ENCODE results near the gene LAPTM5. TPM values are rescaled to one million over a fixed set of nuclear protein-coding genes. Genes with fewer than 3 reads are reported as not detected.

Gene LAPTM5
- total RNA-seq, 1 donor from 2014 or later: not detected

GRCh38 chr1:30799233-30799511, 41.6 kb upstream of the LAPTM5 start:
- Mint-ChIP-seq H3K9me3 (no peaks in the 10 kb centered on the region), H3K27me3 (ENCODE audit: insufficient read depth, low read depth) (peaks cover 21% of the 10 kb centered on the region), H3K4me3 (peak overlapping the region; percentile 27), H3K27ac (peak overlapping the region; percentile 74), H3K36me3 (no peaks in the 10 kb centered on the region), H3K4me1 (peaks cover 44% of the 10 kb centered on the region)
- H3K36me3 ChIP-seq: no peaks in the 10 kb centered on the region
- H3K4me3 ChIP-seq: no peak overlapping the region
- no peak overlapping the region for H3K27ac ChIP-seq
- no peaks in the 10 kb centered on the region for H4K20me1 ChIP-seq (ENCODE audit: low read depth)
- DNase-seq (ENCODE audit: low spot score): no peak
- H3F3A ChIP-seq (ENCODE audit: low read depth): peaks cover 9% of the 10 kb centered on the region
- no peak overlapping the region for H2AFZ ChIP-seq (replicated peaks)
- H3K9ac ChIP-seq: no peak overlapping the region
- no peaks in the 10 kb centered on the region for H3K79me2 ChIP-seq (ENCODE audit: low read depth)
- no peaks in the 10 kb centered on the region for H3K9me3 ChIP-seq (ENCODE audit: low read depth)
- no peak for TF ChIP-seq EZH2phosphoT487 (IDR thresholded peaks at IDR 0.05)
- TF ChIP-seq EZH2 (IDR thresholded peaks at IDR 0.05): no peak
- no peak for TF ChIP-seq CTCF (IDR thresholded peaks at IDR 0.05)
- H3K4me2 ChIP-seq: no peak overlapping the region
- no peaks in the 10 kb centered on the region for H3K27me3 ChIP-seq
- peaks cover 12% of the 10 kb centered on the region for H3K4me1 ChIP-seq

- no peaks in the 10 kb centered on the region for H3K9me3 Mint-ChIP-seq
- Histone ChIP-seq H3K4me1 (peaks cover 7% of the 10 kb centered on the region), H3K79me2 (ENCODE audit: low read depth) (no peaks in the 10 kb centered on the region), H2AFZ (replicated peaks) (no peak overlapping the region), H3K27ac (no peak overlapping the region), H3K9me3 (ENCODE audit: low read depth) (no peaks in the 10 kb centered on the region), H3K4me3 (no peak overlapping the region), H4K20me1 (ENCODE audit: low read depth) (no peaks in the 10 kb centered on the region), H3K36me3 (no peaks in the 10 kb centered on the region), H3F3A (ENCODE audit: low read depth) (peaks cover 3% of the 10 kb centered on the region), H3K27me3 (no peaks in the 10 kb centered on the region), H3K9ac (no peak overlapping the region), H3K4me2 (no peak overlapping the region)
- H3K27me3 Mint-ChIP-seq (ENCODE audit: insufficient read depth, low read depth): peaks cover 20% of the 10 kb centered on the region
- no peak for DNase-seq (ENCODE audit: low spot score)
- no peak overlapping the region for H3K4me3 Mint-ChIP-seq
- TF ChIP-seq EZH2 (IDR thresholded peaks at IDR 0.05) (no peak), EZH2phosphoT487 (IDR thresholded peaks at IDR 0.05) (no peak), CTCF (IDR thresholded peaks at IDR 0.05) (no peak)
- peak overlapping the region; percentile 74 for H3K27ac Mint-ChIP-seq
- H3K36me3 Mint-ChIP-seq: no peaks in the 10 kb centered on the region
- H3K4me1 Mint-ChIP-seq: peaks cover 44% of the 10 kb centered on the region
Measured at GRCh38 chr1:30798389-30799232, 41.0 kb upstream of the LAPTM5 start.

GRCh38 chr1:30795026-30795425, 37.5 kb upstream of the LAPTM5 start:
- Histone ChIP-seq H3K4me3 (no peak overlapping the region), H3K9me3 (ENCODE audit: low read depth) (no peaks in the 10 kb centered on the region), H3F3A (ENCODE audit: low read depth) (no peaks in the 10 kb centered on the region), H3K79me2 (ENCODE audit: low read depth) (no peaks in the 10 kb centered on the region), H3K9ac (no peak overlapping the region), H3K27ac (no peak overlapping the region), H3K4me2 (no peak overlapping the region), H3K36me3 (no peaks in the 10 kb centered on the region), H2AFZ (replicated peaks) (no peak overlapping the region), H3K27me3 (no peaks in the 10 kb centered on the region), H3K4me1 (no peaks in the 10 kb centered on the region), H4K20me1 (ENCODE audit: low read depth) (no peaks in the 10 kb centered on the region)
- H3K36me3 Mint-ChIP-seq: no peaks in the 10 kb centered on the region
- no peaks in the 10 kb centered on the region for H3K9me3 Mint-ChIP-seq
- H3K4me1 Mint-ChIP-seq: peaks cover 28% of the 10 kb centered on the region
- H3K4me3 Mint-ChIP-seq: no peak overlapping the region
- no peak for TF ChIP-seq CTCF (IDR thresholded peaks at IDR 0.05)
- H3K27me3 Mint-ChIP-seq (ENCODE audit: insufficient read depth, low read depth): peaks cover 16% of the 10 kb centered on the region
- no peak overlapping the region for H3K27ac Mint-ChIP-seq
- DNase-seq (ENCODE audit: low spot score): no peak

Measured in neural progenitor cell (in vitro differentiated cells).